HG02885 (cell line): Measurements from ENCODE around the gene MS4A1.
A peak's percentile ranks its signal among the peaks of the same experiment; 100 is the strongest.
"Not testable (repeated sequence)": the region's sequence is repeated elsewhere in the genome, so short reads cannot be mapped to it uniquely, and the experiment has no call there.

Experiments used
- ATAC-seq: cut with Tn5 transposase; IDR thresholded peaks from one replicate; pipeline ENCODE4 v1.9.1; 2021; ENCODE audit warnings: mild to moderate bottlenecking; ENCODE audit not compliant: unreplicated experiment, poor library complexity

Gene MS4A1

DNA sequence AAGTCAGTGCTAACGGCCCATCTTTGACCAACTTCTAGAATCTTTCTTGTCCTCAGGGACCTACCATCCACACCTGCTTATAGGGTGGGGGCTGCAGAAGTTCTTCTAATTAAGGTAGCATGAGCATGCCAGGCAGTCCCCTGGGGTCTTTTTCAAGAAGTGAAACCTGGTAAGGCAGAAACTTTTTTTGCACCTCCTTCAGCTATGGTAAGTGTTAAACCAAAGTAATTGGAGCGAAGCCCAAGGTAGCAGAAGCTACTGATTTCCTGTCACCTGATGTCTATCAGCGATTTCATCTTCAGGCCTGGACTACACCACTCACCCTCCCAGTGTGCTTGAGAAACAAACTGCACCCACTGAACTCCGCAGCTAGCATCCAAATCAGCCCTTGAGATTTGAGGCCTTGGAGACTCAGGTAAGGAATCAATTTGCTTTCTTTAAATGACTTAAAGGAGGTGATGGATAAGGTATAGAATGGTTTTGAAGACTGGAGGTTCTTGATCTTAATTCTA, at the start of gene MS4A1:
Gene MS4A1 (plus strand): TSS at position 317 of the 512 bp plus-strand sequence. CDS start 6,528 bp downstream, outside the sequence.
- ATAC-seq, result peak; percentile 88

DNA sequence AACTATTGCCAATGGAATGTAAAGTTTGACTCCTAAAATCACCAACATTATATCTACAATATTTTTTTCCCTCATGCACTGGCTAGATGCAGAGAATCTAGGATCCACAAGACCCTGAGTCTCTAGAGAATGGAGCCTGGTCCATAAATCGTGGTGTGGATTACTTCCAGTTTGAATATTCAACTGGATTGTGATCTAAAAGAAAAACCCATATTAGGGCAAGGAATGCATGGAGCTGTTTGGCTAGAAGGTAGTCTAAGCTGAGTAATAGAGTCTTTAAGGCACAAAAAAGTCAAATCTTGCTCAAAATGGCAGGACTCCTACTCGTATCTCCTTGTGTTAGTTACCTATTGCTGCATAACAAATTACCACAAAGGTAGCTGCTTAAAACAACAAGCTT, 35.6 kb upstream of the MS4A1 start:
- ATAC-seq, result no peak

DNA sequence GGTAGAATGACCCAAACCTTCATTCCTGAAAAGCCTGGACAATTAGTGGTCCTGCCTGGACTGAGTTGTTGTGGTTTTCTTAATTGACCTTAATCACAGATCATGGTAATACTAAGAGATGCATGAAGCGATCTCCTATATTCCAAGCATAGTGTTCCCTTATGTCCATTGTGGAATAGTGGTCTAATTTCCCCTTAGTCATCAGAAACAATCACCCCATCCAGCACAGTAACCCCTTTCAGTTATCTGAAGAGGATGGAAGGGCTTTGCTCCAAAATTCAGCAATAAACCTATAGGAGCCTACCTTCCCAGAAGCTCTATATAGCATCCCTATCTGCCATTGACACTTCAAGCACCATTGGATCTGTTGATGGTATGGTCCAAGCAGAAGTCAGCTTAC, 33.0 kb upstream of the MS4A1 start:
- no peak for ATAC-seq

DNA sequence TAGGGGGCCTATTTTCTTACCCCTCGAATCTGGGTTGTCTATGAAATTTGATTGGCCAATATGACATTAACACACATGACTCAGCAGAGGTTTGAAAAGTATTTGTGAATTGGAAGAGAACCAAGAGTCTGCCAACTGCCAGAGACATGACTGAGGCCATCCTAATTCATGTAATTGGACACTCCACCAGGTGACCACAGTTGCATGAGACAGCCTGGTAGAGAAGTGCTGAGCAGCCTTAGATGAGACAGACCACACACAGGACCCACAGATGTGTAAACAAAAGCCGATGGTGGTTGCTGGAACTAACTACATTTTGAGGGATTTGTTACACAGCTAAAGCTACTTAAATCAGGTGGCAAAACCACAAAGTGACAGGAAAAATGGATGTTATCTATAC, 27.1 kb upstream of the MS4A1 start:
- ATAC-seq, result no peak

DNA sequence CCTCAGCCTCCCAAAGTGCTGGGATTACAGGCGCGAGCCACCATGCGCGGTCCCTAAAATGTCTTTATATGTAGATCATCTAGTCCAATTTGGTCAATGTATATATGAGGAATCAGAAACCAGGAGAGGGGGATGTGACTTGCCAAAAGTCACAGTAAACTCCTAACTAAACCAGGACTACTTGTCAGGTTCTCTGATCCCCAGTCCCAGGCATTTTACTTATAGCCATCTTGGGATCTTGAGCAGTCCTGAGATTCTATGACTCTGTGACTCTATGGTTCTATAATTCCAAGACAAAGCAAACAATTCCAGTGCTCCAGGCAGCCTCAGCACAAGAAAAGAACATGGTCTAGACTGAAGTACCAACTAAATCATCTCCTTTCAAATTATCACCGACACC, 26.4 kb upstream of the MS4A1 start, which contains the start of gene MS4A5:
Gene MS4A5 (plus strand): TSS at position 301 of the 400 bp plus-strand sequence. CDS start 103 bp downstream, outside the sequence.
- no peak for ATAC-seq

DNA sequence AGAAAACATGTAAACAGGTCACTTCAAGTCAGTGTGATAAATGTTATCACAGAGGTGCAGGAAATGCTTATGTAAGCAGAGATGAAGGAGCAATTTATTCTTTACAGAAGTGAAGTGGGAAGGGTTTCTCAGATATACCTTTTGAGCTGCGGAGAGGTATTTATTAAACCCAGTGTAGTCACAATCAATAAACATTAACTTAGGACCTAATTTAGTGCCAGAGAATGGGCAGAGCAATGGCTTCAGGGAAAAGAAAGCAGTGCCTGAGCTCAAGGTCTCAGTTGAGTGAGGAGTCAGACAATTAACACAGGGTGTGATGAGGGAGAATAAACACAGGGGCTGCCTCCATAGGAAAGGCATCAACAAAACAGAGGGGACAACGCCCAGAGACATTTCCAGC, 24.4 kb upstream of the MS4A1 start:
- ATAC-seq, result no peak

DNA sequence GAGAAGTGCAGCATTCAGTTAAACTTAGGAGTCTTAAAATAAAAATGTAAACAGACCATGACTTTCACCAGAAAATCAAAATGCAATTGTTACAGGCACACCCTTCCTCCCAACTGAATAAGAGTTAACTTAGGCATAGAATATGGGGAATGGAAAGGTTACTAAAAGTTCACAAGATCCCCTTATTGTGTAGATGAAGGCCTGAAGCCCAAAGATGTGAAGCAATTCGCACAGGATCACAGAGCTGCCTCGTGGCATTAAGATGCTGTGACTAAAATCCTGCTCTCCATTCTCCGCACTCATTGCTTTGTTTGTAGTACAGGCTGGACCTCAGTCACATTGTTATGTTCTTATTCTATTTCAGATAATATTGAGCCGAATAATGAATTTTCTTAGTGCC, 22.2 kb upstream of the MS4A1 start:
- ATAC-seq, result no peak

DNA sequence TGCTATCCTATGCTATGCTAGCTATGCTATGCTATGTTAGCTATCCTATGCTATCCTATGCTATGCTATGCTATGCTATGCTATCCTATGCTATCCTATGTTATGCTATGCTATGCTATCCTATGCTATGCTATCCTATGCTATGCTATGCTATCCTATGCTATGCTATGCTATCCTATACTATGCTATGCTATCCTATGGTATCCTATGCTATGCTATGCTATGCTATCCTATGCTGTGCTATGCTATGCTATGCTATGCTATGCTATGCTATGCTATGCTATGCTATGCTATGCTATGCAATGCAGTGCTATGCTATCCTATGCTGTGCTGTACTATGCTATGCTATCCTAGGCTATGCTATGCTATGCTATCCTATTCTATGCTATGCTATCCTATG, 8.6 kb upstream of the MS4A1 start:
- no peak for ATAC-seq

DNA sequence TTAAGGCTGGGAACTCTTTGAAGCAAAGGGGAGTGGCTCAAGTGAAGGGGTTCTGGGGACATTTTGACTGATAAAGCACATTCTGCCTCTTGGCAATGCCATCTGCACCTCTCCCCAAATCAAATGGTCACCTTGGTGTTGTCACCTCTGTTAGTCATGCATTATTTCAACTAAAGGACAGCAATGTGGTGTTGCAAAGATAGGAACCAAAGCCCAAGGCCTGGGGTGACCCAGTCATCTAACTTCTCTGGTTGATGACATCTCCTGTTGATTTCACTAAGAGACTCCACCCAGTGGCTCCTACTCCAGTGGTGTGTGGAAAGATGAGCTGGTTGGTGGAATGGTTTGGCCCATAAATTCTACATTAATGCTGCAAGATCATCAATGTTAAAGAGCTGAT, 7.8 kb upstream of the MS4A1 start:
- ATAC-seq, result no peak

DNA sequence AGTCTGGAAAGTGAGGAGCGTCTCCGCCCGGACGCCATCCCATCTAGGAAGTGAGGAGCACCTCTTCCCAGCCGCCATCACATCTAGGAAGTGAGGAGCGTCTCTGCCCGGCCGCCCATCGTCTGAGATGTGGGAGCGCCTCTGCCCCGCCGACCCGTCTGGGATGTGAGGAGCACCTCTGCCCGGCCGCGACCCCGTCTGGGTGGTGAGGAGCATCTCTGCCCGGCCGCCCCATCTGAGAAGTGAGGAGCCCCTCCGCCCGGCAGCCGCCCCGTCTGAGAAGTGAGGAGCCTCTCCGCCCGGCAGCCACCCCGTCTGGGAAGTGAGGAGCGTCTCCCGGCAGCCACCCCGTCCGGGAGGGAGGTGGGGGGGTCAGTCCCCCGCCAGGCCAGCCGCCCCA, 4.5 kb upstream of the MS4A1 start:
- ATAC-seq, result not testable (repeated sequence)

DNA sequence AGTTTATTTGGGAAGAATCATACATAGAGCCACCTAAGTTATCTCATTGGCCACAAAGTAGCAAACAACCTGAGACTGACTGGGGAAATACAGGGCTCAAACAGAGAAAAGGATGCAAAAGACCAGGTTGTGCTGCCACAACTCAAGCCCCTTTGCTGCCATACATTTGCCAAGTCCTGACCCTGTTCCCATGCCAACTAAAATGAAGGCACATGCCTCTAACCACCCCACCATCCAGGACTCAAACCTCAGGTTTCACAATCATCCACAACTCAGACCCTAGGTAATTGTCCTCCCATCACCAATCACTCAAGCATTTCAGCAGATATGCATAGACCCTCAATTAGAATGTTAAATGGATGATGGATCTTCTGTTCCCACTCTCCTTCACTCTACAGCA, 1.4 kb upstream of the MS4A1 start:
- no peak for ATAC-seq

DNA sequence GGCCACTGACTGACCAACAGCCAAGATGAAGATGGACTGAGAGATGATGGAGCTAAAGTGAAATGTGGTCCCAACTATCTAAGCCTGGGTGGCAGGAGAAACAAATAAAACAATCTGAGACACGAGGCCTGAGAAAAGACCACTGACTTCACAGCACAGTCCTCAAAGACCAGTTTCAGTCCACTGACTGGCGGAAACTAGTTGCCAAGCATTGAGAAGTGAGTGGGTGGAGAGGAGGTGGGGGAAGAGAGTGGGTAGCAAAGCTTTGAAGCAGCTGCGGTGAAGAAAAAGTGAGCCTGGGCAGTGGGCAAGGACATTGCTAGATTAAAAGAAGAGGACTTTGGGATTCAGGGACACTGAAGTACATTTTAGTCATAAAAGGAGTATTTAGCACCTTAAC, 1.9 kb downstream of the MS4A1 start:
- peak; percentile 46 for ATAC-seq

DNA sequence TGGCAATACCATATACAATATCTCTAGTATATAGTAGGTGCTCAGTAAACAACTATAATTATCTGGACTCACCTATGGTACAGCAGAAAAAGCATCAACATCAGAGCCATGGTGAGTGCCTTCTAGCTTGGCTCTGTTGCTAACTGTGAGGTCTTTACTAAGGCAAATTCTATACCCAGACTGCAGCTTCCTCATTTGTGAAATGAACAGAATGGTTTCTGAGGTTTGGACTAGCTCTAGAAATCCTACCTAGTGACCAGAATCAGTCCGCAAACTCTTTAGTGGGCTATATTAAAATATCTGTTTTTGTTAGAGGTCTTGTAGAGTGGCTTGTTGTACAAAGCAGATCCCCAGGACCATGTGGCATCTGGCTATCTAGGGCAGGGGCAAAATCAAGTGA, 3.7 kb downstream of the MS4A1 start:
- ATAC-seq, result no peak

DNA sequence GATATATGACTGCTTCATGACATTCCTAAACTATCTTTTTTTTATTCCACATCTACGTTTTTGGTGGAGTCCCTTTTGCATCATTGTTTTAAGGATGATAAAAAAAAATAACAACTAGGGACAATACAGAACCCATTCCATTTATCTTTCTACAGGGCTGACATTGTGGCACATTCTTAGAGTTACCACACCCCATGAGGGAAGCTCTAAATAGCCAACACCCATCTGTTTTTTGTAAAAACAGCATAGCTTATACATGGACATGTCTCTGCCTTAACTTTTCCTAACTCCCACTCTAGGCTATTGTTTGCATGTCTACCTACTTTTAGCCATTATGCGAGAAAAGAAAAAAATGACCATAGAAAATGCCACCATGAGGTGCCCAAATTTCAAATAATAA, 13.2 kb downstream of the MS4A1 start:
- no peak for ATAC-seq

DNA sequence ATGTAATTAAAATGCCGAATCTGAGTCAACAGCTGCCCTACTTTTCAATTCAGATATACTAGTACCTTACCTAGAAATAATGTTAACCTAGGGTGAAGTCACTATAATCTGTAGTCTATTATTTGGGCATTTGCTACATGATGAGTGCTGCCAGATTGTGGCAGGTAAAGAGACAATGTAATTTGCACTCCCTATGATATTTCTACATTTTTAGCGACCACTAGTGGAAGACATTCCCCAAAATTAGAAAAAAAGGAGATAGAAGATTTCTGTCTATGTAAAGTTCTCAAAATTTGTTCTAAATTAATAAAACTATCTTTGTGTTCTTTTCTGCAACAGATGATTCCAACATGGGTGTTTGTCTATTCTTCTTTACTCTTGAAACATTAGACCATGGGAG, 14.1 kb downstream of the MS4A1 start:
- ATAC-seq, result no peak

DNA sequence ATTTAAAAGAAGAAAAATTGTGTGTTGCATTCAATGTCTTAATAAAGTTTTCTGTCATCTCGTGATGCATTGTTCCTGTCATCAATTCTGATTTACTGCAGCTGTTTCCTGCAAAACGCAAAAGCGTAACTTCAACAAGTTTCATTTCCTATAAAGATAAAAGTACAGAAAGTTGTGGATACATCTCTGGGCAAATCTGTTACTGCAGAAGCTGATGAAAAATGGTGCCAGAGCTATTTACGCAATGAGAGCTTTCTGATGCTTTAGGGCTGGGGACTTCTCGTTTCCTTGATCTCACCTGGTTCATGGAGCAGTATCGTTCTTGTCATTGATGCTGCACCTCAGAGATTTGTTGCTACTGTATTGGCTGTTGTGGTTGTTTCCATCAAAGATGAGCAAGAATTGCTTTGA, 21.4 kb downstream of the MS4A1 start:
- ATAC-seq, result peak; percentile 59

DNA sequence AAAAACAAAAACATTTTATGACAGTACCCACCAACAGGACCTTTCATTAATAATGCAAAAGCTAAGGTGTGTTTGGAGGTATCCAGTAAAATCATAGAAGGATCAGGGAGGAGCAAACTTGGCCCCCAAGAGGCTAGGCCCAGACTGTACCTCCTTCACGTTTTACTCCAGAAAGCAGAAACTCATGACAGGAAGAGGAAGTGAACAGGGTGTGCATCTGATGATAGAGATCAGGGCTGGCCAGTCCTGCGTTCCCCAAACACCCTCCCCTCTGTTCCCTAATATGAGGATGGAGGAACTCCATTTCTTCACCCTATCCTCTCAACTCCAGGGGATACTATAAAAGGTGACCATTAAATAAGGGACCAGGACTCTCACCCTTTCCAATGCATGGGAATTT, 26.7 kb downstream of the MS4A1 start:
- no peak for ATAC-seq

DNA sequence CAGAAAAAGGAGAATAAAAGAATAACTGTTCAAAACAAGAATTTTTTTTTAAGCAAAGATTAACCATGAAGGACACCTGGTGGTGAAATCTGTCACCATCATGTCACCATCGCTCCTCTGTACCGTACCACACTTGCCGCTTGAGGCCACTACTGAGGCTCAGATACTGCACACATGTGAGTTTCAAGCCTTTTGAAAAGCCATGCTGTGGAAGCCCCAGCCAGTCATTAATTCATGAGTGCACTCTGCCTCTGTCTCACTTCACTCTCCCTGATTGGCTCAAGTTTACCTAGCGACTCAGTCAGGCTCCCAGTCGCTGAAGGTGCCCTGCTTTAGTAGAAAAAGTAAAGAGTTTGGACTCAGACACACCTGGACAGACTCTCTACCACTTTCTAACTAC, 30.3 kb downstream of the MS4A1 start:
- peak; percentile 95 for ATAC-seq

DNA sequence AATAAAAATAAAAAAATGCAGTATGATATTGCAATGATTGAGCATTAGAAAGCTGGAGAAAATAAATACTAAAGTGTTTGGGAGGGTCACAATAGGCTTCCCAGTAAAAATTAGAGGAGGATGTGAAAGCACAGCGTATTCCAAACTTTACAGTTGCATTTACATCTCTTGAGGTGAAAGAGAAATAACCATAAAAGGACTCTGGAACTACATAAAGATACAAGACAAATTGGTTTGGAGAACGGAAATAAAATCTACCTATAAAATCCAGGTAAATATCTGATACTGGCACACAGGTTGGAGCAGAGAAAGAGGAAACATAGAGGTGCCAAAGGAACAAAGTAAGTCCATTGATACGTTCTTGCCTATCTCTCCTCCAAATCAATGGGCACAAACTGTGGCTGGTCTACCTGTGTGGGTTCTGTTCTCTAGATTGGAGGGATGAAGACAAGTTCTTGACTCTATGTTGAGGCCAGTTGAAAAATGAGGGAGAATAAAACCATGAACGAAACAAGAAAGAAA, 36.9 kb downstream of the MS4A1 start, which contains the start of gene MS4A12:
Gene MS4A12 (plus strand): TSS at position 291 of the 522 bp plus-strand sequence. CDS start 4,541 bp downstream, outside the sequence.
- ATAC-seq, result no peak

DNA sequence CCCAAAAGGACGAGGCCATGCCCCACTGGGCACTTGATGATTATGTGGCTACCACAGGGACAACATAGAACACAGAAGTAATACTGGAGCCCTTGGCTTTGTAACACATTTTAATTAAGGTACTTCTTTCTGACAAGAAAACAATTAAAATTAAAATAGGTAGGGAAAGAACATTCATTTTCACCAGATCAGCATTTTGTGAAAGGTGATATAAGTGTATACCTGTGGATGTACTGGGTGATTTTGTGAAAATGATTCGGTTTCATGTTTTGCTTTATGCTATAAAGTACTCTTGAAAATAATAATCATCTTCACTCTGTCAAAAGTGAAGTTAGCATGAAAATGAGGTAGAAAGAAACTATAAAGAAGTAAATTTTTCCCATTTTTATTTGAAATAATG, 37.8 kb downstream of the MS4A1 start:
- ATAC-seq, result no peak

DNA sequence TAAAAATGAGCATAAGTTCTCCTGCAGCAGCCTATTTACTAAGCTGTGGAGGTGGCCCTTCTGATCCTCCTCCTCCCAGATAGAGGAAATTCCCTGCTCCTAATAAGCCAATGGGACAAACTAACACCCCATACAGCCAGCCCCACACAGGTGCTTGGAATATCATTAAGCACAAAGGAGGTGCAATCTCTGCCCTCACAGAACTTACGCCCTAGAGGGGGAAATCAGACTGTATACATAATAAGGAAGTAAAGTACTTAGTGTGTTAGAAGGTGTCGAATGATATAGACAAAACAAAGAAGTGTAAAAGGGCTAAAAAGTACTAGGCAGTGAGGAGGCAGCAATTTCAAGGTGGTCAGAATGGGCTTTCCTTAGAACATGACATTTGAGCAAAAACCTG, 42.8 kb downstream of the MS4A1 start:
- peak; percentile 38 for ATAC-seq

DNA sequence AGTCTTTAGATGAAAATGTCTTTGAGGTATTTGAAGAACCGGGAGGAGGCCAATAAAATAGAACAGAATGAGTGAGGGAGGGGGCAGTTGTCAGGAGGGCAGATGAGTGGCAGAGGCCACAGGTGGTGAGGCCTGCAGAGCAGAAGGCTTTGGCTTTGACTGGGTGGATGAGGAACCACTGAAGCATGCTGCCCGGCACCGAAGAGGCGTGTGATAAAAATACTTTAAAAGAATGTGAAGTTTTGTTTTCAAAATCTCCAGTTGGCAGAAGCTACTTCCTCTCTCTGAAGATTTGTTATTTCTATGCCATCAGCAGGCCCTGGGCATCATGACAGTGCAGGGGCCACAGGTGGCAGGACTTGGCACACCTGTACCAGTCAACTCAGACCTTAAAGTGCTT, 43.2 kb downstream of the MS4A1 start:
- ATAC-seq, result peak; percentile 72
